Airway epithelial cell (primary cell): Measurements from ENCODE around the gene BACE1. TPM values are rescaled to one million over a fixed set of nuclear protein-coding genes. Genes with fewer than 3 reads are reported as not detected.

Source experiments
- total RNA-seq: library from RNA; depleted of rRNA; stranded (reverse); fragments of >200 nt; gene quantifications from 2 replicates; pipeline ENCODE4 v1.2.3, GENCODE V29; 2015

Gene BACE1
- 12.3 and 13.1 TPM in 2 replicates for total RNA-seq

DNA sequence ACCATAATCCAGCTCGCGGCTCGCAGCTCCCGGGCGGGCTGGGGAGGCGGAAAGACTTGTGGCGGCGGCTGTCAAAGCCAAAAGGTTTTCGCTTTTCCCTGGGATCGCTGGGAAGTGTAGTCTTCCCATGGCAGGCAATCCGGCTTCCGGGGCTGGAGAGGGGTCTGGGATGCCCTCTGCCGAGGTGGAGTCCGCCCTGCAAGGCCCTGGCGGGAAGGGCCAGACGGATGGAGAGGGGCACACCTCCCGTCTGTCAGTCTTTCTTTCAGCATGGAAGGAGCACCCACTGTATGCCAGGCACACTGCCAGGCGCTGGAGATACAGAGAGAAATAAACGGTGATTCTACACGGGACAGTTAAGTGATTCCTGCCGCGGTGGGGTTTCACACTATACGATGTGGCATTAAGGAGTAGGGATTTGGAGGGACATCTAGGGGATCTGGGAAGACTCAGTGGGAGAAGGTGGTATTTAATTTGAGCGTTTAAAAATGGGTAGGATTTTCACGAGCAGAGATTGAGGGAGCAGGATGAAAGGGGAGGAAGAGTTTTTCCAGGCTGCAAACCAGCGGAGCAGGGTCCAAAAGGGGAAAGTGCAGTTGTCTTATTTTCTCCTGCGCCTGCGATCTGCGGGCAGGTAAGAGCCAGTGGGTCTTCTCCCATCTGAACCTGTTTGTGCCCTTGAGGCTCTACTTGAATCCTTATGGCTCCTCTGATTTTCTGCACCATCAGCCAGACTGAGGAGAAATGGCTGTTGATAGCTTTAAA lies at the start of gene BACE1:
BACE1 (minus strand) TSS at position 60 of the 765 bp plus-strand sequence. CDS start 461 bp downstream, outside the sequence.

DNA sequence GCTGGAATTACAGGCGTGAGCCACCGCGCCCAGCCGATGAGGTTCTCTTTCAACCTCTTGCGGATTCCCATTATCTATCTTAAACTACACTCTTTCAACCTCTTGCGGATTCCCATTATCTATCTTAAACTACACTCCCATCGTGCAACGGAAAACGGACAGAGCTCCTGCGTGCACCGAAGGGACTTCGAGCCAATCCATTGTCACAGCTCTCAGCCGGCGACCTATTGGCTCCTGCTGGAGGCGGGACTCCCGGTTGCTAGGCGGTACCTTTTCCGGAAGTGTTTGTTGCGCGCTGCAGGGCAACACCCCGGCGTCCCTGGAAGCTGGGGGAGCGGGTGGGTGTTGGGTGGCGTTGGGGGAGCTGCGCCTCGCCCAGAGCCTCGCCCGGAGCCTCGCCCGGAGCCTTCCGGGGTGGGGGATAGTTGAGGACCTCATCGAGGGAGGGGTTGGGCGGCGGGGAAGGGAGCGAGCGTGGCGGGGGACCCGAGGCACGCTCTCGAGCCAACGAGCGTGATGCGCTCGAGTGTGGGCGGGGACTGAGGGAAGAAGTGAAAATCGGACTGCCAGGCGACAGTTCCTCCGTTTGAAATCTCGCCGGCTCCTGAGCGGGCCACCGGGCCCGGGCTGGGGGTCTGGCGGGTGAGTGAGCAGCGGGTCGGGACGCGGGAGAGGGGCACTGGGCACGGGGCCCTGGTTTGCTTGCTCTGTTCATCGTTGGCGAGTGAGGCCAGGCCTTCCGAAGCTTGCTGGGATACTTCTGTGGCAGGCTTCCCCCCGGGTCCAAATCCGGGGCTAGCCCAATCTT lies 11.7 kb upstream of the BACE1 start, which contains the start of gene CEP164:
CEP164 (plus strand) TSS at position 288 of the 808 bp plus-strand sequence. CDS start 10,733 bp downstream, outside the sequence.

DNA sequence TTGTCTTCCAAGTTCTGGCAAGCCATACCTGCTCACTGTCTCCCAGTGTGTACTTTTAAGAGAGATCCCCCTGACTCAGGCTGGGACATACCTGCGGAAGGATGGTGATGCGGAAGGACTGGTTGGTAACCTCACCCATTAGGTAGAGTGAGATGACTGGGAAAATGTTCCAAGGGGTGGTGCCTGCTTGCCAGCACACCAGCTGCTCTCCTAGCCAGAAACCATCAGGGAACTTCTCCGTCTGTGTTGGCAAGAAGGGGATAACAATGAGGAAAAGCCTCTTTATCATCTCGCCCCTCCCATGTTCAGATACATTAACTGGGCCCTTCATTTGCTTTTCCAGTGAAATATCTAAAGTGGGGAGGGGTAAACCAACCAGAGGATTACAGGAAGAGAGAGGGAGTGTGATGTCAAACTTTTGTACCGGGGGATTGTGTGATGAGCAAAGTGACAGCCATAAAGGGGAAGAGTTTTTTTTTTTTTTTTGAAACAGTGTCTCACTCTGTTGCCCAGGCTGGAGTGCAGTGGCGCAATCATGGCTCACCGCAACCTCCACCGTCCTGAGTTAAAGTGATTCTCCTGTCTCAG lies 25.2 kb downstream of the BACE1 start, which contains the start of gene BACE1-AS:
BACE1-AS (plus strand) TSS at position 538 of the 588 bp plus-strand sequence.

Other genes with a start within 250 kb of the BACE1 start
- gene SIK3, start 217.8 kb downstream of the BACE1 start, total RNA-seq: 6.4 and 12.2 TPM in 2 replicates
- gene PAFAH1B2, start 172.0 kb downstream of the BACE1 start, total RNA-seq: 73.8 and 104 TPM in 2 replicates
- gene SIDT2, start 137.5 kb downstream of the BACE1 start, total RNA-seq: 10.5 and 14.0 TPM in 2 replicates
- gene TAGLN, start 116.9 kb downstream of the BACE1 start, total RNA-seq: 51.6 and 52.0 TPM in 2 replicates
- gene PCSK7, start 84.2 kb downstream of the BACE1 start, total RNA-seq: 41.2 and 42.0 TPM in 2 replicates
- 3.6 and 7.0 TPM in 2 replicates for gene RNF214, start 83.6 kb downstream of the BACE1 start, total RNA-seq
- 1.3 and 3.7 TPM in 2 replicates for gene BACE1-AS, start 24.9 kb downstream of the BACE1 start, total RNA-seq
- 17.6 and 24.0 TPM in 2 replicates for gene CEP164, start 11.6 kb upstream of the BACE1 start, total RNA-seq